Stimulated activated CD4-positive, alpha-beta T cell treated with anti-CD3 and anti-CD28 coated beads, Interleukin-12 subunit alpha, Interleukin-12 subunit beta, amount 100 ng/mL, for 24 hours (primary cell): Measurements from ENCODE around the gene LY6G5B.

Source experiments
- DNase-seq, 2 experiments: peaks; one replicate each; pipeline ENCODE4 v3.0.0-alpha.2; 2020; ENCODE audit warnings: low read depth in 2 of 2

LY6G5B gene

GRCh38 chr6:31641370-31641769 is 28.4 kb upstream of the LY6G5B start:
- DNase-seq: no peak

GRCh38 chr6:31642798-31643570 is 26.8 kb upstream of the LY6G5B start:
- no peak for DNase-seq

- no peak for DNase-seq
Measured at GRCh38 chr6:31643818-31644454, 25.8 kb upstream of the LY6G5B start.

GRCh38 chr6:31645325-31645724 is 24.5 kb upstream of the LY6G5B start:
- DNase-seq: no peak

GRCh38 chr6:31651602-31652191 is 18.1 kb upstream of the LY6G5B start:
- no peak for DNase-seq

DNA sequence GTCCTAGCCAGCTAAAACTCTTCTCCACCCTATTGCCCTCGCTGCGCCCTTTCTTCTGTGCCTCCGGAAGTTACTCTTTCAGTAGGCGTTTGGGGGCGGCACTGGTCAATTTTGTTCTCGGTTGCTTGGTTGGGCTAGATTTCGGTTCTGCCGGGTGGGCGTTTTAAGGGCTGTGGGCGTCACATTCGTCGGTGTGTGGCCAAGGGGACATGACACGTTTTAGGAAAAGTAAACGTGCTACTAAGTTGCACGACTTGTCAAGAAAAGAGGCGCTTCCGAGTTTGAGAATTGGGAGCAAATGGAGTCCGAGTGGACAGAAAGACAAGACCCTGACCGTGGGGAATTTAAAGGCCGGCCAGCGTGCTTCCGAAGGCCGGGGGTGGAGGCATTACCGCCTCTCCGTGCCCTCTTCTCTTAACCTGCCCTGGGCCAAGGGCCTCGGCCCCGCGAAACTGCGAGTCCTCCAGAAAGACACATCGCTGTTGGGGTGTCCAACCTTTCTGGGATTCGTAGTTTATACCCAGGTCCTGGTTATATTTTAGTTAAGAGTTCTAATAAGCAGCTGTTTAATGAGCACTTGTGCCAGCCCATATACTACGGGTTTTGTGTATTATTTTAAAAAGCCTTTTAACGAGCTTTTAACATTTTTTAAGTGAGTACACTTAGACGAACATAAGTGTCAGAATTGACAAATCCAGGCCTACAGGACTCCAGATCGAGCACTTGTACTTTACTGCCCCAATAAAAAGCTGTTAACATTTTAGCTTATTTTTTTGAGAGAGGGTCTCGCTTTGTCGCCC is 16.7 kb upstream of the LY6G5B start:
- DNase-seq: peak in 1 of 2 experiments; percentile 83

- DNase-seq: no peak
Measured at GRCh38 chr6:31654574-31655348, 15.0 kb upstream of the LY6G5B start.

- no peak for DNase-seq
Measured at GRCh38 chr6:31655349-31656237, 14.2 kb upstream of the LY6G5B start, which contains the start of gene APOM. Gene APOM (plus strand): TSS chr6:31655894. CDS start chr6:31655967, 73 bp downstream.

DNA sequence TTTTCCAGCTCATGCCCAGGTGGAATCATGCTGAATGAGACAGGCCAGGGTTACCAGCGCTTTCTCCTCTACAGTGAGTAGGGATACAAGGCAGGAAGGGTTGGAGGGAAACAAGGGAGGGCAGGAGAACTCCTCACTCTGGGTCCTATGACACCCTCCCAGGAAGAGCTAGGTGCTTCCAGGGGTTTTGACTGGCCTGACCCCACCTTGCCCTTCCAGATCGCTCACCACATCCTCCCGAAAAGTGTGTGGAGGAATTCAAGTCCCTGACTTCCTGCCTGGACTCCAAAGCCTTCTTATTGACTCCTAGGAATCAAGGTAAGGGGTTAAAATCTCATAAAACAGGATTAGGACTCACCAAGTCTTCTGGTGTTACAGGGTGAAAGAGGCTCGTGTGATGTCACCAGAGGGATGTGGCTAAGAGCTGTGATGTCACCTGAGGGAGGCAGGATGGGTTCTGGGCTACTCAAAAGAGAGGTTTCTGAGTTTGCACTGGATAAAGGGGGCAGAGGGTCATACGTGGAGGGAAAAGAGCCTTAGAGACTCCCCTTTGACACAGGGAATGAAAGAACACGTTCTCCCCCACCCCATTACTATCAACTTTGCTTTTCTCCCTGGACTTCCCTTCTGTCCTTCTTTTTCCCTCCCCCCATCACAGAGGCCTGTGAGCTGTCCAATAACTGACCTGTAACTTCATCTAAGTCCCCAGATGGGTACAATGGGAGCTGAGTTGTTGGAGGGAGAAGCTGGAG is 12.2 kb upstream of the LY6G5B start:
- DNase-seq: no peak

- DNase-seq: no peak
Measured at GRCh38 chr6:31658158-31658688, 11.6 kb upstream of the LY6G5B start.

- DNase-seq: no peak
Measured at GRCh38 chr6:31658983-31659648, 10.7 kb upstream of the LY6G5B start.

- DNase-seq: peak in 1 of 2 experiments; percentile 35
Measured at GRCh38 chr6:31659649-31660380, 10.0 kb upstream of the LY6G5B start.

DNA sequence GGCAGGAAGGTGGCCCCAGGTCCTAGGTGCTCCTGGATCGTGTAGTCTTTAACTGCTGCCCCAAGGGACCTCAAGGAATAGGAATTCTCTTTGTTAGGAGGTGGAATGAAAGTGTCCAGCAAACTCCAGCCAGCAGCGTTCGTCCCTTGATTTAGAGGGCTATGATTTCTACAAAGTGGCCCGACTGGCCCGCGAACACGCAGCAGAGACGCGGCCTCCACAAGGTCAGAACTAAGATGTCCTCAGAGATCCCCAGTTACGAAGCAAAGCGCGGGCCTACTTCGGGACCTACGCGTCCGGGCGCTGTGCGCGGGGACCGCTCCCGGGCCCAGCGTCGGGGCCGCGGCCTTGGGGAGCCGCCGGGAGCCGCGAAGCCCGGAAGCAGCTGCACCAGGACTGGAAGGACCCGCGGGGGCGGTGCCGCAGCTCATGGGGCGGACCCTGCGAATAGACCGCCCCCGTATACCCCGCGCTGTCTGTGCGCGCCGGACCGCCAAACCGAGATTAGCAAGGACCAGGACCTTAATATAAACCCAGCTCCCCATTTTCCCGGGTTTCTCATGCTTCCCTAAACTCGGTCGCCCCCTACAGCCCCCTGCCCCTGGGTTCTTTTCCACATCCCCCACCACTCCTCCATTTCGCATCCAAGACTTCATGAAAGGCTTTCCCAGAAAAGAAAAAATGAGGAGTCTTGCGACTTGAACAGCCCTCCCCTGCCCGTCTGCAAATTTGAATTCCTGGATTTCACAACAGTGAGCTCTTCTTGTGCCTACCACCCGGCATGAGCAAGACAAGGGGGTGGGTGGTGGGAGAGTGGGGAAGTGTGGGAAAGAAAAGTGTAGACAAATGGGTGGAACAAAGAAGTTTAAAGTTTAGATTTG is 9.2 kb upstream of the LY6G5B start, which contains the start of gene C6orf47:
Gene C6orf47, minus strand, starts transcription at position 398 of the 881 bp plus-strand sequence. CDS start 831 bp downstream, outside the sequence.
- DNase-seq: peak in 1 of 2 experiments; percentile 75

GRCh38 chr6:31661262-31662123 is 8.3 kb upstream of the LY6G5B start:
- DNase-seq: no peak

- DNase-seq: no peak
Measured at GRCh38 chr6:31662124-31662723, 7.6 kb upstream of the LY6G5B start.
